A549 (cell line): ENCODE measurements around the gene TRIM71.

Source experiments
- CTCF ChIP-seq: fragments of >200 bp; sonication (Bioruptor Twin); formaldehyde crosslinking; IDR thresholded peaks from 3 replicates; pipeline ENCODE4 v1.5.1; 2016
- JUN ChIP-seq, 2 experiments: fragments of >200 bp; sonication (Bioruptor Twin); formaldehyde crosslinking; IDR thresholded peaks; 2 replicates in 1 of 2; 3 replicates in 1 of 2; pipeline ENCODE4 v1.6.1; 2016 to 2017
- PHF8 ChIP-seq: fragments of 200-600 bp; sonication (generic); IDR thresholded peaks from 2 replicates; pipeline ENCODE4 v1.6.1; 2016; ENCODE audit warnings: low read depth, mild to moderate bottlenecking, antibody characterized with exemption, moderate library complexity, borderline replicate concordance
- POLR2A ChIP-seq: IDR thresholded peaks from 2 replicates; pipeline ENCODE4 v1.6.1; 2012; ENCODE audit warnings: mild to moderate bottlenecking, low read length
- RAD21 ChIP-seq, 2 experiments: fragments of >200 bp in 1 of 2; sonication (Bioruptor Twin) in 1 of 2; formaldehyde crosslinking in 1 of 2; IDR thresholded peaks in 1 of 2; conservative IDR thresholded peaks in 1 of 2; 2 replicates in 1 of 2; 3 replicates in 1 of 2; pipeline ENCODE4 v1.6.1; 2012 to 2018; ENCODE audit warnings: inconsistent platforms in 1 of 2
- RARB ChIP-seq: fragments of 250-450 bp; sonication (Bioruptor Pico); IDR thresholded peaks from 2 replicates; pipeline ENCODE4 v1.8.0; 2021; ENCODE audit warnings: mild to moderate bottlenecking, moderate library complexity

- TF ChIP-seq RARB (CRISPR knock-in tag) (no peak), CTCF (no peak), POLR2A (no peak), RAD21 (conservative IDR thresholded peaks at IDR 0.05 in 1 of 2, IDR thresholded peaks at IDR 0.05 in 1 of 2) (no peak), JUN (IDR thresholded peaks at IDR 0.05) (no peak), PHF8 (no peak)
These were observed 52.7 kb downstream of the TRIM71 start for GRCh38 chr3:32870373-32871095.
